BLaER1 (cell line): Measurements from ENCODE around the gene ATP6V1F.

Experiments
- H3K27ac ChIP-seq: shearing (Covaris generic); formaldehyde crosslinking; 2 replicates; pipeline ENCODE4 v1.8.1; 2022
- H3K27me3 ChIP-seq: shearing (Covaris generic); formaldehyde crosslinking; 2 replicates; pipeline ENCODE4 v1.8.1; 2022
- H3K36me3 ChIP-seq: shearing (Covaris generic); formaldehyde crosslinking; 2 replicates; pipeline ENCODE4 v1.8.1; 2022
- H3K4me1 ChIP-seq: shearing (Covaris generic); formaldehyde crosslinking; 2 replicates; pipeline ENCODE4 v1.8.1; 2022
- H3K4me2 ChIP-seq: shearing (Covaris generic); formaldehyde crosslinking; 2 replicates; pipeline ENCODE4 v1.8.1; 2022
- H3K4me3 ChIP-seq: shearing (Covaris generic); formaldehyde crosslinking; 2 replicates; pipeline ENCODE4 v1.8.1; 2022
- H3K9ac ChIP-seq: shearing (Covaris generic); formaldehyde crosslinking; 2 replicates; pipeline ENCODE4 v1.8.1; 2022
- H3K9me3 ChIP-seq: shearing (Covaris generic); formaldehyde crosslinking; 2 replicates; pipeline ENCODE4 v1.8.1; 2022
- H4K20me1 ChIP-seq: shearing (Covaris generic); formaldehyde crosslinking; 2 replicates; pipeline ENCODE4 v1.8.1; 2022
- Cebpa-rat ChIP-seq: shearing (Covaris generic); IDR thresholded peaks from 2 replicates; pipeline ENCODE4 v1.8.1; 2022

The ATP6V1F gene

DNA sequence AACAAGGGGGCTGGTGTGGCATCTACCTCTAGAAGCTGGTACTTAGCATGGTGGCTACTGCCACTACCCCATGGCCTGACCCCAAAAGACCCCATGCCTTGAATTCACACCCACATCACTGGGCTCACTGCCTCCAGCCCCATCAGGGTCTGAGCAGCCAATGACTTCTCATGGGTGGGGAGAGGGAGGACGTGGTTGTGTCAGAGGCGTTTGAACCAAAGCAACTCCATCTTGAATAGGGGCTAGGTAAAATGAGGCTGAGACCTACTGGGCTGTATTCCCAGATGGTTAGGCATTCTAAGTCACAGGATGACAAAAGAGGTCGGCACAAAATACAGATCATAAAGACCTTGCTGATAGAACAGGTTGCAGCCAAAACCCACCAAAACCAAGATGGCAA is 32.7 kb downstream of the ATP6V1F start:
- Histone ChIP-seq H3K27me3 (peaks cover 21% of the 10 kb centered on the region), H3K4me2 (no peak overlapping the region), H3K9me3 (peaks cover 22% of the 10 kb centered on the region), H4K20me1 (no peaks in the 10 kb centered on the region), H3K36me3 (no peaks in the 10 kb centered on the region), H3K4me1 (no peaks in the 10 kb centered on the region), H3K4me3 (no peak overlapping the region), H3K27ac (no peak overlapping the region), H3K9ac (no peak overlapping the region)
- no peak for TF ChIP-seq Cebpa-rat

DNA sequence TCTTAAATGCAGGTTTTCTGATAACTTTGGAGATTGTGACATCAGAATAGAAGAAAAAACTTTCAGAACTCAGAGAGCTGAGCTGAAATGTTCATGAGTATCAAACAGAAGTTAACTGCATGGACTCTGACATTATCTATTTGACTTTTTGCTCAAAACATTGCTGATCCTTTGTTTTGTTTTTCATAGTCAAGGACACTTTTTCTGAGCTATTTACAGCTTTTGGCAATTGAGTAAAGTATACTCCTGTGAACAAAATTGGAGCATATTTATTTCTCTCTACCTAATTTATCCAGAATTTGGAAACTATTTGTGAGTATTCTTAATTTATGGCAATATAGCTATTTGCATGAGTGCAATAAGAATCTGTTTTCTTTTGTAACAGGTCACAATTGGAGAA is 36.7 kb downstream of the ATP6V1F start:
- no peak for TF ChIP-seq Cebpa-rat
- Histone ChIP-seq H3K4me1 (no peaks in the 10 kb centered on the region), H3K4me3 (no peak overlapping the region), H3K9me3 (peaks cover 27% of the 10 kb centered on the region), H3K36me3 (no peaks in the 10 kb centered on the region), H3K27ac (no peak overlapping the region), H4K20me1 (no peaks in the 10 kb centered on the region), H3K4me2 (no peak overlapping the region), H3K27me3 (no peaks in the 10 kb centered on the region), H3K9ac (no peak overlapping the region)

DNA sequence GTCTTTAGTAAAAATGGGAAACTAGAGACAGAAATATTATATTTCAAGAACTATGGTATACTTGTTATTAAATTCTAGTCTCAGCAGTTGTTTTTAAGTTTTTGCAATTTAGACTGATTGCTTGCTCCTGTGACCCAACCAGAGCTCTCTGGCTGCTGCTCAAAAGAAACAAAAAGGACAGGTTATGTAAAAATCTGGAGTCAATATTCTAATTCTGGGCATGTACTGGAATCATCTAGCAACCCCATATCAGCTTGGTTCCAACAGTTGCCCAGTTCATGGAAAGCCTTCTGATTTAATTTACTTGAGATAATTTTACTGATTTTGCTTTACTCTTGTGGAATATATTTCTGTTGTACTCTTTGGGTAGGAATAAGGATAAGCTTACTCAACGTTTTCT is 37.6 kb downstream of the ATP6V1F start:
- Histone ChIP-seq H4K20me1 (no peaks in the 10 kb centered on the region), H3K4me2 (no peak overlapping the region), H3K4me3 (no peak overlapping the region), H3K9ac (no peak overlapping the region), H3K27ac (no peak overlapping the region), H3K36me3 (no peaks in the 10 kb centered on the region), H3K4me1 (no peaks in the 10 kb centered on the region), H3K9me3 (peaks cover 27% of the 10 kb centered on the region), H3K27me3 (no peaks in the 10 kb centered on the region)
- no peak for TF ChIP-seq Cebpa-rat

DNA sequence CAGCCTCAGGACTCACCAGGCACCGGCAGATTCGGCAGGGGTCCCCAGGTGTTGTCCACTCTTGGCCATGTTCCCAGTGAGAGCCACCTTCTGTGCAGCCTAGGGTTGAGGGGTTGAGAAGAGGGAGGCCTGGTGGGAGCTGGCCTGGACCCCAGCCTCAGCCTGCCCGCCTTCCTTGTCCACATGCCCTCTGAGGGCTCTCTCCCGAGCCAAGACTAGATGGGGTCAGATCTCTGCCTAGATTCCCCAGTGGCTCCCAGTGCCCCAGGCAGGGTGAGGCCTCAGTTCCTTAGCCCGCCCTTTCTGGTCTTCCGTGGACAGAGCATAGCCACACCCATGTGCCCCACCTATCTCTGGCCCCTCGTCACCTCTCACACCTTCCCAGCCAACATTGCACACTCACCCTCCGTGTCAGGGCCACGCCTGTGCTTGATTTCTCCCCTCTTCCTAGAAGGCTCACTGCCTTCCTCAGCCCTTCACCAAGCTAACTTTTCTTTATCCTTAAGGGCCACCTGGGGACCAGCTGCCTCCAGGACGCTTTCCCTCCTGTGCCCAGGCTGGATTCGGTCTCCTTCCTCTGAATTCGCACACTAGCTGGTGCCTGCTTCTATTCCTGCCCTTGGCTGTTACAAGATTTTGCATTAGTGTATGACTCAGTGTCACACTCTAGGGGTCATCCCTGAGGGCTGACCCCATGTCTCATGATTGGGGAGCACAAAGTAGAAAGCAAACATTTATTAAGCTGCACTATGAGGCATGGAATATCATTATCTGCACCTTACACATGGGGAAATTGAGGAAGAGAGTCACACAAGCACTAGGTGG is 40.3 kb downstream of the ATP6V1F start:
- TF ChIP-seq Cebpa-rat, result no peak
- Histone ChIP-seq H3K4me2 (no peak overlapping the region), H3K9me3 (peaks cover 26% of the 10 kb centered on the region), H3K4me1 (no peaks in the 10 kb centered on the region), H3K9ac (no peak overlapping the region), H3K27me3 (no peaks in the 10 kb centered on the region), H3K4me3 (no peak overlapping the region), H3K36me3 (no peaks in the 10 kb centered on the region), H3K27ac (no peak overlapping the region), H4K20me1 (no peaks in the 10 kb centered on the region)

DNA sequence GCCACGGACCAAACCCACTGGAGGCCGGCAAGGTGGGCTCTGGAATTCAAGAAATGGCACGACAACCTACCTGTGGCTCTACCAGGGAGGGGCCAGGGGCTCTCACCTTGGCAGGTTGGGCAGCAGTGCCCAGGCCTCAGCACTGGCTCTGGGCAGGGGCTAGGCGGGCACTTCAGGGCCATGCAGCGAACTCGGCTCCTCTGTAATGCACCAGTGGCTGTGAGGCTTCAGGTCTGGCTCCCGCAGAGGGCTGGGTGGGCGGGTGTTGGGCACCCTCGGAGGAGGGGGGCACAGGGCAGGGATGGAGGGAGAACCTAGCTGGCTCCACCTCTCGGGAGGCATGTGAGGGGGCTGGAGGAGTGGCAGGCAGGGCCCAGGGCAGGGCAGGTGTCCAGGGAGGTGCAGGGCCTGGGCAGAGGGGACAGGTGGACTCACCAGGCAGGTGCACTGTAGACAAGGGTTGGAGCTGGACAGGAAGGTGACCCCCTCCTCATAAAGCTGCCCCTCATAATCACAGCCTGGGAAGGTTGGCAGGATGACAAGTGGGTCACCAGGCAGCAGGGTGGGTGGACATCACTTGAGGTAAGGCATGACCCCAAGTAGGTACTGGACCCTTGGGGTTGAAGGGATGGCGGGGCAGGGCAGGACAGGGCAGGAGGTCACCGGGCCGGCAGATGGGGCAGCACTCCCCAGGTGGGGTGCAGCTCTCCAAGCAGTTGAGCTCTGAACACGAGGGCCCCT is 41.1 kb downstream of the ATP6V1F start:
- no peaks in the 10 kb centered on the region for H3K4me1 ChIP-seq
- TF ChIP-seq Cebpa-rat, result no peak
- no peaks in the 10 kb centered on the region for H4K20me1 ChIP-seq
- H3K4me2 ChIP-seq, result no peak overlapping the region
- H3K4me3 ChIP-seq, result no peak overlapping the region
- H3K27ac ChIP-seq, result no peak overlapping the region
- no peaks in the 10 kb centered on the region for H3K36me3 ChIP-seq
- H3K9me3 ChIP-seq, result peaks cover 18% of the 10 kb centered on the region
- H3K9ac ChIP-seq, result no peak overlapping the region
- H3K27me3 ChIP-seq, result no peaks in the 10 kb centered on the region; the same call in 1 of the 2 replicates

DNA sequence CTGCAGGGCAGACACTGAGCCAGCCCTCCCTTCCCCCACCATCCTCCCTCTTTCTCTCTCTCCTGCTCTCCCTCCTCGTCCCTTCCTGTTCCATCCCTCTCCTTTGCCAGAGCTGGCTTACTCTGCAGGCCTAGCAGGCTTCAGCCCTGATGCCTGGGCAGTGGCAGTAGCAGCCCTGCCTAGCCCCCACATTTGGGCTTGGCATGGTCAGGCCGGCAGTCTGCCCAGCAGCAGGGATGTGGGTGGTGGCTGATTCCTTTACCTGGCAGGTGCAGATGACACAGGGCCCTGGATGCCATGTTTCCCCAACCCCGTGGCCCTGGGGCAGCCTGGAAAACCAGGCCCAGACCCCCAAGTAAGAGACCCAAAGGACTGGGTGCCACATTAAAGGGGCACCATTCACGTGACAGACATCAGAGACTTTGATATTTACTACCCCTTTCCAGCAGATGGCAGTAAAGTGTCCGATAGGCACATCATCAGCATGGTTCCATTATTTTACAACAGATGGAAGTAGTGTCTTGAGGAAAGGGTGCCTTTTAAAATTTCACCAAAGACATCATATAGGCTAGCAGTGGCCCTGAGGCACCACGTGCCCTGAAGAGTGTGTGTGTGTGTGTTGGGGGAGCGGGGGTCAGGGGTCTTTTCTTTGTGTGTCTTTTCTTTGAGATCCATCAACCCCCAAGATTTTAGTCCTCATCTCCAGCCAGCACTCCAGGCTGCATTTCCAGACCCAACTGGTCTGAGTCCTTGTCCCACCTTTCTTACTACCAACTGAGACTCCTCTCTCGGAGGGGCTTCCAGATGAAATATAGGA is 41.9 kb downstream of the ATP6V1F start:
- Histone ChIP-seq H3K36me3 (no peaks in the 10 kb centered on the region), H3K9ac (no peak overlapping the region), H3K4me1 (peaks cover 7% of the 10 kb centered on the region), H3K4me2 (peak overlapping the region; percentile 11; the same call in 1 of the 2 replicates), H3K27ac (no peak overlapping the region), H3K4me3 (no peak overlapping the region), H4K20me1 (no peaks in the 10 kb centered on the region), H3K27me3 (peaks cover 7% of the 10 kb centered on the region), H3K9me3 (peaks cover 10% of the 10 kb centered on the region)
- TF ChIP-seq Cebpa-rat, result no peak

DNA sequence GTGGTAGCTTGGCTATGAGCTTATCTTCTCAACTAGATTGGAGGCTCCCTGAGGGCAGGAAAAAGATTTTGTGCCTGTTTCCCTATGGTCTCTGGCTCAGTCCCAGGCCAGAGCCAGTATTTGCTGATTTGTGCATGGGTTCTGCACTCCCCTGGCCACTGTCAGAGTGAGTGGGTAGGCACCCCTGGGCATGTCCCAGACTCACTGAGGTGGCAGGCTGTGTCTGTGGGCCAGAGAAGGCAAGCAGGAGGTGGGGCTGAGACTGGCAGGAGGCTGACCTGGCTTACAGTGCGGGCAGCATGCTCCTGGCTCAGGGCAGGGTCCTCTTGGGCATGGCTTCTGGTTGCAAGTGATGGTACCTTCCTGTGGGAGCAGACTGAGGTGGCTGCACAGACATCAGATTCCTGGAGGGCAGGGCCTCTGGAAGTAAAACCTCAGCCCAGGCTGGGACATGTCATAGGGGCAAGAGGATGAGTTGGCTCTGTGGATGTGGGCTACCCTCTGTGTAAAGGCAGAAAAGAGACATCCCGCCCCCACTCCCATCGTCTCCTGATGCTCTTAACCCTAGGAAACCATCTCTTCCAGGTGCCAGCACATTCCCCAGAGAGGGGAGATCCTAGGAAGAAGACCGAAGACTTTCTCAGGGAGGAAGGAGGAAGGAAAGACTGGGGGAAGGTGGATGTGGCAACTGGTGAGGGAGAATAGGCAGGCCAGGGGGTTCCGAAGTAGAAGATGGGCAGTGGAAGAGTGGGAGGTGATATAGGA is 43.5 kb downstream of the ATP6V1F start:
- H3K27ac ChIP-seq, result no peak overlapping the region
- TF ChIP-seq Cebpa-rat, result no peak
- H4K20me1 ChIP-seq, result no peaks in the 10 kb centered on the region
- H3K4me1 ChIP-seq, result peaks cover 22% of the 10 kb centered on the region
- no peak overlapping the region for H3K4me3 ChIP-seq
- no peaks in the 10 kb centered on the region for H3K36me3 ChIP-seq
- no peak overlapping the region for H3K9ac ChIP-seq
- no peak overlapping the region for H3K4me2 ChIP-seq
- H3K9me3 ChIP-seq, result no peaks in the 10 kb centered on the region
- peaks cover 23% of the 10 kb centered on the region for H3K27me3 ChIP-seq

DNA sequence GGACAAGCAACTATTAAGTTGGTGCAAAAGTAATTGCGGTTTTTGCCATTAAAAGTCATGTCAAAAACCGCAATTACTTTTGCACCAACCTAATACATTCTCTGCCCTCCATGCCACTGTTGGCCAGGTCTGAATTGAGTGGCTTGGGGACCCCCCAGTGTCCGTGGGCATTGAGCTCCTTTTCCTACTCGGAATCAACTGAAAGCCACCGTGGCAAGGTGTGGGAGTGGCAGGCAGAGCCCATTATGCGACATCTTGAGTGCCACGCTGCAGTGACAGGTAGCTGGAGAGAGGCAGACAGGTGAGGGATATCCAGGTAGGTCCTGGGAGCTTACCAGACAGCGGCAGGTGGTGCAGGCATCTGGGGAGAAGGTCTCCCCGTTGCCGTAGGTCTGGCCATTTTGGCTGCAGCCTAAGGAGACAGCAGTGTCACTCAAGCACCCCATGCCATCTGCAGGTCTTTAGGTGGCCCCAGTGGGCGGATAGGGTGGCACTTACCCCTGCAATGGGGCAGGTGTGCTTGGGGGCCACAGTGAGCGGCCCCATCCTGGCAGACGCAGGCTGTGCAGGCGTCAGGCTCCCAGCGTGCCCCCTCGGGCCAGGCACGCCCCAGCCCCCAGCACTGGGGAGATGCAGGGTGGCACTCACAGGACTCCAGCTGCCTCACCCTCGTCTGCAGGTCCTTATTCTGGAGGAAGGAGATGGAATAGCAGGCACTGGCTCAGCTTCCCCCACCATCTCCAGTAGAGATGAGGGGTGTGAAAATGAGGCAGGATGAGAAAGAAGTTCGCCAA is 44.3 kb downstream of the ATP6V1F start:
- no peaks in the 10 kb centered on the region for H4K20me1 ChIP-seq
- H3K27ac ChIP-seq, result no peak overlapping the region
- H3K4me3 ChIP-seq, result no peak overlapping the region
- H3K27me3 ChIP-seq, result peaks cover 31% of the 10 kb centered on the region
- no peak for TF ChIP-seq Cebpa-rat
- no peaks in the 10 kb centered on the region for H3K9me3 ChIP-seq
- H3K4me2 ChIP-seq, result no peak overlapping the region
- no peaks in the 10 kb centered on the region for H3K36me3 ChIP-seq
- H3K4me1 ChIP-seq, result peaks cover 30% of the 10 kb centered on the region
- no peak overlapping the region for H3K9ac ChIP-seq
